GM19324 (cell line): ENCODE results near the gene PSTPIP1.

ENCODE experiments used
- ATAC-seq: cut with Tn5 transposase; IDR thresholded peaks from one replicate; pipeline ENCODE4 v1.9.1; 2021; ENCODE audit warnings: mild to moderate bottlenecking, moderate library complexity; ENCODE audit not compliant: unreplicated experiment, low FRiP score

Gene PSTPIP1

DNA sequence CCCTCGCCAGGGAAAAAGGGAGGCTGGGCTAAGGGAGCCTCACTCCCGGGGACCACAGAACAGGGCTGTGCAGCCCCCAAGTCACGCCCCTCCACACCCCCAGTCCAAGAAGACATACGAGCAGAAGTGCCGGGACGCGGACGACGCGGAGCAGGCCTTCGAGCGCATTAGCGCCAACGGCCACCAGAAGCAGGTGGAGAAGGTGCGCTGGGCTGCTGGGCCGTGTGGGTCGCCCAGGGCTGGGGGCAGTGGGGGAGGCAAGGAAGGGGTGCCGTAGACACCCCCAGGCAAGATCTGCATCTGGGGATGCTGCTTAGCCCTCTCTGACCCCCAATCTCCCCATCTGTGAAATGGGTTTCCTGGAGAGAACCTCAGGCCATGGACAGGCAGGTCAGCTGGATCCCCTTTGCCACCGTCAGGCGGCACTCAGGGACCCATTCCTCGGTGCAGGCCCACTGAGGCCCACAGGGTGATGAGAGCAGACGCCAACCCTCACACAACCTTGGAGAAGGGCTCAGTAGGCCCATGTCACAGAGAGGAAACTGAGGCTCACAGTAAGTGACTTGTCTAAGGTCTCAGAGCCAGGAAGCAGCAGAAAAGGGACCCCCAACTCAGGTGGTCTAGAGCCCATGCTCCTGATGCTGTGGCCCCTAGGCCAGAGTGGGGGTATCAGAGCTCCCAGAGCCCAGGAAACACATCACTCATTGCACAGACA lies 33.7 kb downstream of the PSTPIP1 start:
- ATAC-seq, result no peak

DNA sequence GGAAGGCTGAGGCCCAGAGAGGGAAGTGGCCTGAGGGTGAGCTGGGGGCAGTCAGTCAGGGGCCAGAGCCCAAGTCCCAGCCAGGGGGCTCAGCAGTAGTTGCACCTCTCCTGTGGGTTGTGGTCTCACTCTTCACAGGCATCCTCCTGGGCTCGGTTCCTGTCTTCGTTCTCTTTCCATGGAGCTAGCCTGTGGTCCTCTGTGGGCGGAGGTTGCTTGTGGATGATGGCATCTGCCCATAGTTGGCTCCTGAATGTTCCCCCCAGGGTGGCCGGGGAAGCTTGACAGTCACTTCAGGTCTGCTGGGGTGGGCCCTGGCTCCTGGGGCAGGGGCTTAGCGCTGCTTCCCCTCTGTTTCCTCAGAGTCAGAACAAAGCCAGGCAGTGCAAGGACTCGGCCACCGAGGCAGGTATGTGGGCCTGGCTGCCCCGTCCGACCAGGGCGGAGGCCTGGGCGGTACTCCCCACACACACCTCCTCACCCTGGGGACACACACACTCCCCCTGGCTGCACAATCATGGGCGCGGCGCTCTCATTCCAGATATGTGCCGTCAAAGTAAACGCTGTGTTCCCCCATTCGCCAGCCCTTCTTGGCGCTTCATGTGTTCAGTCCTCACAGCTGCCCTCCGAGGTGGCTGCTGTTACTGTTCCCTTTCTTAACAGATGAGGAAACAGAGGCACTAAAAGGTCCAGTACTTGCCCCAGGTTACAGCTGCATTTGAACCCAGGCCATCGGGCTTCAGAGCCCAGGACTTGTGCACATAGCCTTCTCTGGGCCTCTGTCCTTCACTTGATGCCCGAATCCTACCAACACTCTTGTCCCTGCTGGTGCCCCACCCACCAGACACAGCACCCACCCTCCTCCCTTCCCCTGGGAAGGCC lies 34.5 kb downstream of the PSTPIP1 start:
- no peak for ATAC-seq

DNA sequence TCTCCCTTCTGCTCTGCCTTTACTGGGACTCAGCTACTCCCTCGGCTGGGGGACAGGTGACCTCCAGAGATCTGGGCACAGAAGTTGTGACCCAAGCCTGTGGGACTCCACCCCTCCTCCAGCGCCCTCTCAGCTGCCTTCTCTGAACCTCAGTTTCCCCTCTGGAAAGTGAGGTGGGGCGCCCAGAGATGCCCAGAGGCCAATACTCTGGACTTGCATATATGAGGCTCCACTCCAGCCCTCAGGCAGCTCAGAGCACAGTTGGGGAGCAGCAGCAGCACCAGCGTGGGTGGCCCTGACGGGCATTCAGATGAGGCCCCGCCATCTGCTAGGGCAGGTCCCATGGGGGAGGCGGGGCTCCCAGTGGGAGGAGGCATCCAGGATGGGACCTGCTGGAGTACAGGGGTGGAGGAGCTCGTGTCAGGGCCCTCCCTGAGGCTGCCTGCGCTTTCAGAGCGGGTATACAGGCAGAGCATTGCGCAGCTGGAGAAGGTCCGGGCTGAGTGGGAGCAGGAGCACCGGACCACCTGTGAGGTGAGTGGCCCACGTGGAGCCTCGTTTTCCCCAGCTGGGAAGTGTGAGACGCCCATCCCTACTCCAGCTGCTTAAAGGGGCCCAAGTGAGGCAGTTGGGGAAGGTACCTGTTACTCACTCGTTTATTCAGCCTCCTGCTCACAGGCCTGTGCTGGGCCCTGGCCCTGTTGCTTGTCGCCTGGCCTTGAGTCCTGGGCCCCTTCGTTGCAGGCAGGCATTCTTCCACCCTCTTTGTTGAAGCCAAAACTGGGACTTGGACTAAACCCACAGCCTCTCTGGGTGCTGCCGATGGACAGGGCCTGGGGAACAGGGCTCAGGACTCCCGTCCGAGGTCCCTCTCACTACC lies 35.4 kb downstream of the PSTPIP1 start:
- no peak for ATAC-seq

GRCh38 chr15:77030928-77031375 lies 36.0 kb downstream of the PSTPIP1 start:
- ATAC-seq, result no peak

- ATAC-seq, result no peak
Observed at GRCh38 chr15:77031376-77032050, 36.6 kb downstream of the PSTPIP1 start.

DNA sequence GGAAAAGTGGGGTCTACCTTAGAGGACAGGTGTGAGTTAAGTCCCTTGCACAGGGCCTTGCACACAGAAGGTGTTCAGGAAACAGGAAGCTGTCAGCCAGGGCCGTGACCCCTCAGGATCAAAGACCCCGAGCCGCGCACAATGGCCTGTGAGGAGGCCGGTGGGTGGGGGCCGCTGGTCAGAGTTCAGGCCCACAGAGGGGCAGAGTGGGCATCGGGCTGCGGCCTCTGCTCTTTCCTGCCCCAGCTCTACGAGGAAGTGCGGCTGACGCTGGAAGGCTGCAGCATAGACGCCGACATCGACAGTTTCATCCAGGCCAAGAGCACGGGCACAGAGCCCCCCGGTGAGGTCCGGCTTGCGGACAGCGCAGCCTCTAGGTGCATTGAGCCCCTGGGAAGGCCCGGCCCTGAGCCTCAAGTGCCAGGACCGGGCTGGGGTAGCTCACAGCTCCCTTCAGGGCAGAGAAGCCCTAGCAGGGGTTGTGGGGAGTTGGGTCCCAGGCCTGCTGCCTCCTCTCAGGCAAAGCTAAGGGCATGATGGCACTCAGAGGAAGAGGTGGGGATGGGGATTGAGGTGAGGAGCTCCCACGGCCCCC lies 37.2 kb downstream of the PSTPIP1 start:
- no peak for ATAC-seq

DNA sequence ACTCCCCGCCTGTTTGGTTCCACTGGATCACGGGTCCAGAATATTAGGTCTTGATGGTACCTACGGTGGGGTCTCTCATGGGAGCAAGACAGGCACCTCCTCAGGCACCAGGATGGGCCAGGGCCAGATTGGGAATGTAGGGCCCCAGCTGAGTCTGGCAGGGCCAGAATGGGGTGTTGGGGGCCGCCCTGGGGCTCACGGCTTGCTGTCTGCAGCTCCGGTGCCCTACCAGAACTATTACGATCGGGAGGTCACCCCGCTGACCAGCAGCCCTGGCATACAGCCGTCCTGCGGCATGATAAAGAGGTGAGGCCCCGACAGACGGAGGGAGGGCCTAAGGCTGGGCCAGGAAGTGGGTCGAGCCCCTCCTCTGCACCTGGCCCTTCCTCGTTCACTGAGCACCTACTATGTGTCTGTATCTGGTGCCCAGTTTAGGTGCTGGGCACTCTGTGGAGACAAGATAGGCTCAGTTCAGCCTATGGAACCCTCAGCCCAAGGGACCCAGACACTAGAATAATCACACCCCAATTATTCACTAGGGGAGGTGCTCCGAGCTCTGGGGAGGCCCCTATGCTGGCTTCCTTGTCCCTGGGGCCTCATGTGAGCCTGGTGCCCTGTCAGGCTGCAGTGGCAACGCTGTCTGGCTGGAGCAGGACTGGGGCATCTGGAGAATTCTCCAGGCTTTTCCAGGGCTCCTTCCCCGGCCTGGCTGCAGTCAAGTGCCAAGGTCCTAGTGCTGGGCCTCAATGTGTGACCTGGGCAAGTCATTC lies 37.9 kb downstream of the PSTPIP1 start:
- ATAC-seq, result no peak

GRCh38 chr15:77033417-77033728 lies 38.4 kb downstream of the PSTPIP1 start:
- no peak for ATAC-seq

DNA sequence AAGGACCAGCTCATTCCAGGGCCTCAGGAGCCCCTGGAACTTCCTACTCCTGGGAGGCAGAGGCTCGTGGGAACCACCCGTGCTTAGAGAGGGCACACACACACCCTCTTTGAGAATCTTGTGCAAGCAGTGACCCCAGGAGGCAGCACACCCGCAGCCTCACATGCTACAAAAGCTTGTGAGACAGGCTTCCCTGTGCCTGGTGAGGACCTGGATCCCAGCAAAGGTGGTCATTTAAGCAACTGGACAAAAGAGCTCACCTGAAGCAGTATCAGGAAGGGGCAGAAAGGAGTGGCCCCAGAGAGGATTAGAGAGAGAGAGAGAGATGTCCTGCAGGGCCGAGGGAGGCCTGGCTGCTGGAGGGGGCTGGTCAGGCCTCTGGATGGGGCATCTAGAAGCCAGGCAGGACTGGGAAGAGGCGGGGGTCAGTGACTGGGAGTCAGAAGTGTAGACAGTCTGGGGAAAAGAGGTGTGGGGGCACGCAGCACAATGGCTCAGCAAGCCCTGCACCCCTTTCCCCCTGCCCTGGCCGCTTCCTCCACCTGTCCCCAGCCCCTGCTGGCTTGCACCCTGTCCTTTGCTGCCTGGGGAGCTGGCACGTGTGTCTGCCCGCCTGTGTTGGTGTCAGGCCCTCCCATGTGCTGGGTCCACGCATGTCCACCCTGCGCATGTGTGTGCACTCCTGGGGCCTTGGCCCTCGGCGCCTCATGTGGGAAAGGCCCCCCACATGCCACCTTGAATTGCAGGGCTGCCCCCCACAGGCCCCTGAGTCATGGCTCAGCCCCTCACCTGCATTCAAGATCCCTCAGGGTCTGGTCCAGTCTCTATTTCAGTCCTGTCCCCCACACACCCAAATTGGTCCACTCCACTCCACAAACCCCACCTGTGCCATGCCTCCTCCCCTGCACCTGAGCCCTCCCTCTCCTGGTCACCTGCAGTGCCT lies 39.1 kb downstream of the PSTPIP1 start:
- no peak for ATAC-seq

DNA sequence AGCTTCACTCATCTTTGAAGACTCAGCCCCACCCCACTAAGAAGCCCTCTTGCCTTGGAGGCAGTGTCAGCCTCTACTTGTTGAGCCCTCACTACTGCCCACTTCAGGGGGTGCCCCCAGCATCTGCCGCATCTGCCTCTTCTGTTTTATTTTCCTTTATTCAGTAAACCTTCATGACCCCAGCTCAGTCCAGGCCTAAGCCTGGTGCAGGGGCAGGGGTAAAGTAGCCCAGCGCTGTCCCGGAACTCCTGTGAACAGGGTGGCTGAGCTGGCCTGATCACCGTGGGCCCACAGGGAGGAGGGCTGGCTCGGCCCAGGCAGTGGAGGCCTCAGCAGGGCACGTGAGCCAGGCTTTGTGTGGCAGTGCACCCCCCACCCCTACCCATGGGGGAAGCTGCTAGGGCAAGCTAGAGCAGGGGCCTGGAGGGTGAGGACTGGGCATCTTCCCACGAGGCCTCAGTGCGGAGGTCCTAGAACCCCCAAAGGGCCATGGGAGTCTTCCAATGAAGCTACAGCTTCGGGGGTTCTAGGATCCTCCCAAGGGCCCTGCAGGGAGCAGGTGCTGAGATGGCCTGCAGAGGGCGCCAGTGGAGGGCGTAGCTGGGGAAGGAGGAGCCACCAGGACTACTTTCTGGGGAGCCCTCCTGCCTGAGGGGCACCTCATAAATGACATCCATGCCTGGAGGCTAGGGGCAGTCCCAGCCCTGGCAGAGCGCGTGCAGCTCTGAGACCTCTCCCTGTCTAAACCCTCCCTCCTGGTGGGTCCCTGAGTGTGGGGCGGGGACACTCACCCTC lies 40.0 kb downstream of the PSTPIP1 start:
- no peak for ATAC-seq

GRCh38 chr15:77035584-77035983 lies 40.7 kb downstream of the PSTPIP1 start:
- ATAC-seq, result no peak

- no peak for ATAC-seq
Observed at GRCh38 chr15:77035999-77036471, 41.1 kb downstream of the PSTPIP1 start.

DNA sequence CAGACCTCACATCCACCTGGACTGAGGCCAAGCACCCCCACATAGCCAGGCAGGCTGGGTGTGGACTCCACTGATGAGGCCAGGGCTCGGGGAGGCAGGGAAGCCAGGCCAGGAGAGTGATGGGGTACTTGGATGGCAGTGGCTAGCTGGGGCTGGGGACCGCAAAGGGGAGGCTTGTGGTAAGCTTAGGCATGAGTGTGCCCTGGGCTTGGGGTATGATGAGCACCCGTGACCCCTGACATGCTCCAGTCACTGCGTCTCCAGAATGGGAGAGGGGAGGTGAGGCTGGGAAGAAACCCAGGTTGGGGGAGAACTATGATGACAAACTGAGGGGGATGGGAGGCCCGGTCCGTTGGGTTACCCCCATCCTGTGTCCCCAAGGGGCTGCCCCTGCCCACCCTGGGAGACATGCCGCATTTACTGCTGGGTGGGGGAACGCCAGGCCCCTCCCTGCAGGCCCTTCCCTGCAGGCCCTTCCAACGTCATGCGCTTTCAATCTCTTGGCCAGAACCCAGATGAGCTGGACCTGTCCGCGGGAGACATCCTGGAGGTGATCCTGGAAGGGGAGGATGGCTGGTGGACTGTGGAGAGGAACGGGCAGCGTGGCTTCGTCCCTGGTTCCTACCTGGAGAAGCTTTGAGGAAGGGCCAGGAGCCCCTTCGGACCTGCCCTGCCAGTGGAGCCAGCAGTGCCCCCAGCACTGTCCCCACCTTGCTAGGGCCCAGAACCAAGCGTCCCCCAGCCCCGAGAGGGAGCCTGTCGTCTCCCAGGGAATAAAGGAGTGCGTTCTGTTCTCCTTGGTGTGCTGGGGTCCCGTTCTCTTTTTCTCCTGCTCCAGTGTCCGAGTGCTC lies 41.8 kb downstream of the PSTPIP1 start:
- ATAC-seq, result no peak

GRCh38 chr15:77037388-77038209 lies 42.7 kb downstream of the PSTPIP1 start:
- no peak for ATAC-seq
